GM19452 (cell line): ENCODE measurements around the gene RALY.

ENCODE experiments used
- ATAC-seq: cut with Tn5 transposase; IDR thresholded peaks from one replicate; pipeline ENCODE4 v1.9.1; 2021; ENCODE audit not compliant: unreplicated experiment

Gene RALY

GRCh38 chr20:33993576-33994221 is at the start of gene RALY:
TSS of gene RALY (plus strand) at chr20:33993911. CDS start at chr20:34072075, 78,164 bp downstream.
- ATAC-seq, result peak; percentile 56

- ATAC-seq, result no peak
Observed at GRCh38 chr20:33944914-33945313, 48.8 kb upstream of the RALY start.

- no peak for ATAC-seq
Observed at GRCh38 chr20:33945391-33946081, 48.2 kb upstream of the RALY start.

GRCh38 chr20:33947709-33948295 is 45.9 kb upstream of the RALY start:
- ATAC-seq, result no peak

- ATAC-seq, result no peak
Observed at GRCh38 chr20:33948480-33948879, 45.2 kb upstream of the RALY start.

- no peak for ATAC-seq
Observed at GRCh38 chr20:33951171-33951570, 42.5 kb upstream of the RALY start.

GRCh38 chr20:33954504-33954903 is 39.2 kb upstream of the RALY start:
- no peak for ATAC-seq

- ATAC-seq, result no peak
Observed at GRCh38 chr20:33963751-33964150, 30.0 kb upstream of the RALY start.

GRCh38 chr20:33964441-33964840 is 29.3 kb upstream of the RALY start:
- no peak for ATAC-seq

- no peak for ATAC-seq
Observed at GRCh38 chr20:33967126-33967525, 26.6 kb upstream of the RALY start.

GRCh38 chr20:33969563-33969962 is 24.1 kb upstream of the RALY start:
- no peak for ATAC-seq

- ATAC-seq, result no peak
Observed at GRCh38 chr20:33970229-33970628, 23.5 kb upstream of the RALY start.

- ATAC-seq, result no peak
Observed at GRCh38 chr20:33971147-33971975, 22.4 kb upstream of the RALY start.

GRCh38 chr20:33976959-33977358 is 16.8 kb upstream of the RALY start:
- no peak for ATAC-seq

GRCh38 chr20:33977535-33977934 is 16.2 kb upstream of the RALY start:
- no peak for ATAC-seq

GRCh38 chr20:33979094-33979493 is 14.6 kb upstream of the RALY start:
- ATAC-seq, result no peak

GRCh38 chr20:33981347-33981746 is 12.4 kb upstream of the RALY start:
- no peak for ATAC-seq

- ATAC-seq, result no peak
Observed at GRCh38 chr20:33981964-33982363, 11.7 kb upstream of the RALY start.

GRCh38 chr20:33983371-33983770 is 10.3 kb upstream of the RALY start:
- ATAC-seq, result no peak

GRCh38 chr20:33984182-33984719 is 9.5 kb upstream of the RALY start:
- no peak for ATAC-seq

- no peak for ATAC-seq
Observed at GRCh38 chr20:33985280-33985679, 8.4 kb upstream of the RALY start.
